Astrocyte (in vitro differentiated cells and primary cell): ENCODE data around the gene UNC50. TPM values are rescaled to one million over a fixed set of nuclear protein-coding genes. Genes with fewer than 3 reads are reported as not detected.

ENCODE experiments used
- DNase-seq: peaks from one replicate; pipeline ENCODE4 v3.0.0-alpha.2; 2010; ENCODE audit warnings: low read depth
- FAIRE-seq: peaks from 2 replicates; lab custom pipeline; 2011; peaks lifted over from hg19 to GRCh38; lab: Jason Lieb, UNC
- H2AFZ ChIP-seq: 2 replicates; pipeline ENCODE4 v1.6.0; 2012; ENCODE audit warnings: low read depth, low read length, inconsistent platforms
- H3K27ac ChIP-seq: 2 replicates; pipeline ENCODE4 v1.5.1; 2011; ENCODE audit warnings: low read depth, low read length, inconsistent platforms
- H3K27me3 ChIP-seq: 2 replicates; pipeline ENCODE4 v1.6.0; 2011; ENCODE audit warnings: low read length, inconsistent platforms; ENCODE audit not compliant: insufficient read depth
- H3K36me3 ChIP-seq: 2 replicates; pipeline ENCODE4 v1.5.1; 2011; ENCODE audit warnings: low read length, inconsistent platforms; ENCODE audit not compliant: insufficient read depth
- H3K4me1 ChIP-seq: 2 replicates; pipeline ENCODE4 v1.5.1; 2011; ENCODE audit warnings: low read length, inconsistent platforms; ENCODE audit not compliant: insufficient read depth
- H3K4me2 ChIP-seq: 2 replicates; pipeline ENCODE4 v1.6.0; 2012; ENCODE audit warnings: low read length, inconsistent platforms
- H3K4me3 ChIP-seq: 2 replicates; pipeline ENCODE4 v1.5.1; 2011; ENCODE audit warnings: low read depth, mild to moderate bottlenecking, low read length, inconsistent platforms; ENCODE audit not compliant: insufficient read depth
- H3K79me2 ChIP-seq: 2 replicates; pipeline ENCODE4 v1.6.0; 2012; ENCODE audit warnings: mild to moderate bottlenecking, low read length, inconsistent platforms; ENCODE audit not compliant: insufficient read depth
- H3K9ac ChIP-seq: 2 replicates; pipeline ENCODE4 v1.6.0; 2012; ENCODE audit warnings: mild to moderate bottlenecking, low read length, inconsistent platforms
- H3K9me3 ChIP-seq: 2 replicates; pipeline ENCODE4 v1.5.1; 2012; ENCODE audit warnings: low read depth, mild to moderate bottlenecking, low read length, inconsistent platforms; ENCODE audit not compliant: insufficient read depth
- H4K20me1 ChIP-seq: 2 replicates; pipeline ENCODE4 v1.6.0; 2012; ENCODE audit warnings: low read length, inconsistent platforms; ENCODE audit not compliant: insufficient read depth
- H3K27ac Mint-ChIP-seq: one replicate; pipeline ENCODE4 v1.8.0; 2021; ENCODE audit warnings: mild to moderate bottlenecking, mixed read lengths; ENCODE audit not compliant: unreplicated experiment
- H3K27me3 Mint-ChIP-seq: one replicate; pipeline ENCODE4 v1.8.0; 2021; ENCODE audit warnings: low read depth, mixed read lengths; ENCODE audit not compliant: unreplicated experiment
- H3K36me3 Mint-ChIP-seq: one replicate; pipeline ENCODE4 v1.8.0; 2021; ENCODE audit warnings: low read depth, mixed read lengths; ENCODE audit not compliant: unreplicated experiment
- H3K4me1 Mint-ChIP-seq: one replicate; pipeline ENCODE4 v1.8.0; 2021; ENCODE audit warnings: low read depth, mixed read lengths; ENCODE audit not compliant: unreplicated experiment
- H3K4me3 Mint-ChIP-seq: one replicate; pipeline ENCODE4 v1.8.0; 2021; ENCODE audit warnings: mild to moderate bottlenecking, moderate library complexity, mixed read lengths; ENCODE audit not compliant: unreplicated experiment
- H3K9me3 Mint-ChIP-seq: one replicate; pipeline ENCODE4 v1.8.0; 2021; ENCODE audit warnings: mild to moderate bottlenecking, mixed read lengths; ENCODE audit not compliant: unreplicated experiment
- EZH2 ChIP-seq: IDR thresholded peaks from 2 replicates; pipeline ENCODE4 v1.6.1; 2012; ENCODE audit warnings: mild to moderate bottlenecking, low read length, inconsistent platforms; ENCODE audit not compliant: insufficient read depth
- total RNA-seq: library from RNA; stranded (reverse); gene quantifications from 2 replicates; pipeline ENCODE4 v1.2.1, GENCODE V29; 2021
- TF ChIP-seq, protein P1 (sequence below): IDR thresholded peaks from 2 replicates; pipeline ENCODE4 v1.5.1; 2011; ENCODE audit warnings: low read depth, mild to moderate bottlenecking, inconsistent platforms, low read length, moderate library complexity; ENCODE audit not compliant: insufficient read depth

UNC50 gene
- total RNA-seq, 1 donor from 2014 or later, result 26.8 TPM

GRCh38 chr2:98608962-98609604 lies 694 bp downstream of the UNC50 start:
- no peak for FAIRE-seq
- peaks cover 24% of the 10 kb centered on the region for H4K20me1 ChIP-seq
- H3K79me2 ChIP-seq, result peaks cover 73% of the 10 kb centered on the region
- Mint-ChIP-seq H3K4me1 (peaks cover 29% of the 10 kb centered on the region), H3K9me3 (no peaks in the 10 kb centered on the region), H3K27ac (peak overlapping the region; percentile 93), H3K4me3 (peak overlapping the region; percentile 90), H3K27me3 (no peaks in the 10 kb centered on the region), H3K36me3 (peaks cover 4% of the 10 kb centered on the region)
- peak overlapping the region; percentile 95 for H2AFZ ChIP-seq
- H3K9me3 ChIP-seq, result no peaks in the 10 kb centered on the region
- peaks cover 14% of the 10 kb centered on the region for H3K36me3 ChIP-seq
- H3K4me3 ChIP-seq, result peak overlapping the region; percentile 92
- peak; percentile 55 for DNase-seq
- TF ChIP-seq EZH2, result no peak
- TF ChIP-seq, protein P1, sequence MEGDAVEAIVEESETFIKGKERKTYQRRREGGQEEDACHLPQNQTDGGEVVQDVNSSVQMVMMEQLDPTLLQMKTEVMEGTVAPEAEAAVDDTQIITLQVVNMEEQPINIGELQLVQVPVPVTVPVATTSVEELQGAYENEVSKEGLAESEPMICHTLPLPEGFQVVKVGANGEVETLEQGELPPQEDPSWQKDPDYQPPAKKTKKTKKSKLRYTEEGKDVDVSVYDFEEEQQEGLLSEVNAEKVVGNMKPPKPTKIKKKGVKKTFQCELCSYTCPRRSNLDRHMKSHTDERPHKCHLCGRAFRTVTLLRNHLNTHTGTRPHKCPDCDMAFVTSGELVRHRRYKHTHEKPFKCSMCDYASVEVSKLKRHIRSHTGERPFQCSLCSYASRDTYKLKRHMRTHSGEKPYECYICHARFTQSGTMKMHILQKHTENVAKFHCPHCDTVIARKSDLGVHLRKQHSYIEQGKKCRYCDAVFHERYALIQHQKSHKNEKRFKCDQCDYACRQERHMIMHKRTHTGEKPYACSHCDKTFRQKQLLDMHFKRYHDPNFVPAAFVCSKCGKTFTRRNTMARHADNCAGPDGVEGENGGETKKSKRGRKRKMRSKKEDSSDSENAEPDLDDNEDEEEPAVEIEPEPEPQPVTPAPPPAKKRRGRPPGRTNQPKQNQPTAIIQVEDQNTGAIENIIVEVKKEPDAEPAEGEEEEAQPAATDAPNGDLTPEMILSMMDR, result no peak
- no peaks in the 10 kb centered on the region for H3K27me3 ChIP-seq
- H3K4me2 ChIP-seq, result peak overlapping the region; percentile 89
- H3K9ac ChIP-seq, result peak overlapping the region; percentile 96
- H3K4me1 ChIP-seq, result peaks cover 24% of the 10 kb centered on the region
- peak overlapping the region; percentile 97 for H3K27ac ChIP-seq

DNA sequence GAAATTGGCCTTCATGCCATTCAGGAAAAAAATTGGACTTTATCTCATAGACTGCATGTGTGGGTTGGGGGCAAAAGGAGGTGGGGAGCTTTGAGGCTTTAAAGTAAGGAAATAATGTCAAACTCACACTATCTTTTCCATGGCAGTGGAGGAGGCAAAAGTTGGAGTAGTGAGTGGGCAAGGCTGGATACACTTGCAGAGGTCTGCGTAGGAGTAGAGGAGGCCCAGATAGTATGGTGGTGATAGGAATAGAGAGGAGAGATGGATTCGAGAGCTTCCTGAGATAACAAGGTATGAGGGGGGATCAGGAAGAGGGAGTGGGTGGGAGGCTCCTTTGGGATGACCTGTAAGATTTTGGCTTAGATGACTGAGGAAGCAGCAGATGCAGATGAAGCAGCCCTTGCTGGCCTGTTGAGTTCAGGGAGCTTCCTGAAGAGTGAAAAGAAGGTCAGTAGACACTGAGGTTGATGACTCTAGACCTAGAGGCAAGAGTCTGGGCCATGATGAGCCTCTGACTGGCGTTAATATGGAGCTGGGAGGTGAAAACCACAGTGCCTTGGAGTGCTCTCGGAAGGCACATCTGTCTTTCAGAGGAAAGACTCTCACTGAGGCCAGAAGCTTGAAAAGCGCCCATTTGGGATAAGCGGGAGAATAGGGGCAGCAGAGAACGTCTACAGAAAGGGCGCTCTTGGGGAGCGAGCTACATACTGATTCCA lies 5.8 kb downstream of the UNC50 start:
- Histone ChIP-seq H3K27ac (no peak overlapping the region), H3K27me3 (no peaks in the 10 kb centered on the region), H3K4me2 (no peak overlapping the region), H3K79me2 (peaks cover 28% of the 10 kb centered on the region), H3K4me3 (no peak overlapping the region), H3K9me3 (no peaks in the 10 kb centered on the region), H3K36me3 (peaks cover 33% of the 10 kb centered on the region), H3K9ac (no peak overlapping the region), H2AFZ (no peak overlapping the region), H4K20me1 (peaks cover 17% of the 10 kb centered on the region), H3K4me1 (peaks cover 15% of the 10 kb centered on the region)
- Mint-ChIP-seq H3K27me3 (no peaks in the 10 kb centered on the region), H3K4me3 (no peak overlapping the region), H3K36me3 (peaks cover 4% of the 10 kb centered on the region), H3K9me3 (no peaks in the 10 kb centered on the region), H3K27ac (no peak overlapping the region), H3K4me1 (peaks cover 21% of the 10 kb centered on the region)
- FAIRE-seq (no peak), DNase-seq (no peak)
- TF ChIP-seq, protein P1, result no peak
- TF ChIP-seq EZH2, result no peak

DNA sequence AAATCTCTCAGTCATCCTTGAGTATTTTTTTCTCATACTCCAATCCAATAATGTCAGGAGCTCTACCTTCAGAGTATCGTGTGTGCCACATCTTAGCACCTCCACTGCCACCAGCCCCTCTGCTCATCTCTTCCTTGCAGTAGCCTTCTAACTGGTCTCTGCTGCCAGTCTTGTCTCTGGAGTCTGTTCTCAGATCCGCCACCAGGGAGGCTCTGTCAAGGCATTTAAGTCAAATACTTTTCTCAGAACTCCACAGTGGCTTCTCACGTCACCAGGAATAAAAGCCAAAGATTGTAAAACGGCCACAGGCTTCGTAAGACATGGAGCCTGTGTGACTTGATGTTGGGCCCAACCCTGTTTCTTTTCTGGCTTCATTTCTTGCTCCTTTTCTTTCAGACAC lies 7.1 kb downstream of the UNC50 start:
- Mint-ChIP-seq H3K27me3 (no peaks in the 10 kb centered on the region), H3K4me3 (no peak overlapping the region), H3K9me3 (no peaks in the 10 kb centered on the region), H3K27ac (no peak overlapping the region), H3K36me3 (peaks cover 2% of the 10 kb centered on the region), H3K4me1 (peaks cover 11% of the 10 kb centered on the region)
- Histone ChIP-seq H3K79me2 (peaks cover 15% of the 10 kb centered on the region), H3K9ac (no peak overlapping the region), H3K4me1 (peaks cover 2% of the 10 kb centered on the region), H3K36me3 (peaks cover 33% of the 10 kb centered on the region), H3K27ac (no peak overlapping the region), H2AFZ (no peak overlapping the region), H3K4me2 (no peak overlapping the region), H3K9me3 (no peaks in the 10 kb centered on the region), H3K27me3 (no peaks in the 10 kb centered on the region), H4K20me1 (peaks cover 17% of the 10 kb centered on the region), H3K4me3 (no peak overlapping the region)
- DNase-seq, result no peak
- FAIRE-seq, result no peak
- TF ChIP-seq, protein P1, result no peak
- TF ChIP-seq EZH2, result no peak
